Parathyroid adenoma (tissue), 2 donors: ENCODE measurements around the gene CSNK2A1.

Source experiments
- H2AFZ ChIP-seq: fragments of 300-600 bp; sonication (generic); one replicate; pipeline ENCODE4 v1.7.0; 2017; ENCODE audit warnings: antibody characterized with exemption, mild to moderate bottlenecking
- H3K27ac ChIP-seq: fragments of 300-600 bp; sonication (generic); one replicate; pipeline ENCODE4 v1.7.0; 2017
- H3K27me3 ChIP-seq: fragments of 300-600 bp; sonication (generic); one replicate; pipeline ENCODE4 v1.7.0; 2017; ENCODE audit warnings: low read length; ENCODE audit not compliant: control insufficient read depth, insufficient read depth
- H3K36me3 ChIP-seq: fragments of 300-600 bp; sonication (generic); one replicate; pipeline ENCODE4 v1.7.0; 2017; ENCODE audit warnings: low read length; ENCODE audit not compliant: control insufficient read depth, insufficient read depth
- H3K4me1 ChIP-seq: fragments of 300-600 bp; sonication (generic); one replicate; pipeline ENCODE4 v1.7.0; 2017; ENCODE audit warnings: control low read depth
- H3K4me2 ChIP-seq: fragments of 300-600 bp; sonication (generic); one replicate; pipeline ENCODE4 v1.7.0; 2017; ENCODE audit warnings: low read length
- H3K4me3 ChIP-seq: fragments of 300-600 bp; sonication (generic); one replicate; pipeline ENCODE4 v1.7.0; 2017; ENCODE audit warnings: low read depth, low read length
- H3K79me2 ChIP-seq: fragments of 300-600 bp; sonication (generic); one replicate; pipeline ENCODE4 v1.7.0; 2017; ENCODE audit warnings: control low read depth
- H3K9ac ChIP-seq: fragments of 300-600 bp; sonication (generic); one replicate; pipeline ENCODE4 v1.7.0; 2017; ENCODE audit warnings: mild to moderate bottlenecking
- H3K9me3 ChIP-seq: fragments of 300-600 bp; sonication (generic); one replicate; pipeline ENCODE4 v1.7.0; 2017; ENCODE audit warnings: low read length; ENCODE audit not compliant: control insufficient read depth
- TF ChIP-seq, protein P1 (sequence below): fragments of 300-600 bp; sonication (generic); IDR thresholded peaks from one replicate; pipeline ENCODE4 v1.7.0; 2017; ENCODE audit warnings: antibody characterized with exemption, mild to moderate bottlenecking
- donor health status: primary hyperparathyroidism.

The CSNK2A1 gene

DNA sequence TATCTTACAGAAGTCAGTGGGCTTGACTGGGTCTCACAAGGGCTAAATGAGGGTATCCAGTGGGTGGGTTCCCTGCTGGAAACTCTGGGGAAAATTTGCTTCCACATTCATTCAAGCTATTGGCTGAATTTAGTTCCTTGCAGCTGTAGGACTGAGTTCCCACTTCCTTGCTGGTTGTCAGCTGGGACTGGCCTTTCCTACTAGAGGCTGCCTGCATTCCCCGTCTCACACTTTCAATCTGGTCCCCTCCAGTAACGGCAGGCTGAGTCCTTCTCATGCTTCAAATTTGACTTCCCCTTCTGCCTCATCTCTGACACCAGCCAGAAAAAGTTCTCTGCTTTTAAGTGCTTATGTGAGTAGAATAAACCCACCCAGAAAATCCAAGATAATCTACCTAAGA is 4.4 kb downstream of the CSNK2A1 start:
- H2AFZ ChIP-seq: no peak overlapping the region
- peaks cover 18% of the 10 kb centered on the region for H3K4me1 ChIP-seq
- H3K27me3 ChIP-seq: no peaks in the 10 kb centered on the region
- H3K36me3 ChIP-seq: no peaks in the 10 kb centered on the region
- H3K79me2 ChIP-seq: peaks cover 65% of the 10 kb centered on the region
- no peak overlapping the region for H3K4me3 ChIP-seq
- no peak overlapping the region for H3K4me2 ChIP-seq
- no peak overlapping the region for H3K9ac ChIP-seq
- H3K27ac ChIP-seq: no peak overlapping the region
- H3K9me3 ChIP-seq: no peaks in the 10 kb centered on the region
- TF ChIP-seq, protein P1, sequence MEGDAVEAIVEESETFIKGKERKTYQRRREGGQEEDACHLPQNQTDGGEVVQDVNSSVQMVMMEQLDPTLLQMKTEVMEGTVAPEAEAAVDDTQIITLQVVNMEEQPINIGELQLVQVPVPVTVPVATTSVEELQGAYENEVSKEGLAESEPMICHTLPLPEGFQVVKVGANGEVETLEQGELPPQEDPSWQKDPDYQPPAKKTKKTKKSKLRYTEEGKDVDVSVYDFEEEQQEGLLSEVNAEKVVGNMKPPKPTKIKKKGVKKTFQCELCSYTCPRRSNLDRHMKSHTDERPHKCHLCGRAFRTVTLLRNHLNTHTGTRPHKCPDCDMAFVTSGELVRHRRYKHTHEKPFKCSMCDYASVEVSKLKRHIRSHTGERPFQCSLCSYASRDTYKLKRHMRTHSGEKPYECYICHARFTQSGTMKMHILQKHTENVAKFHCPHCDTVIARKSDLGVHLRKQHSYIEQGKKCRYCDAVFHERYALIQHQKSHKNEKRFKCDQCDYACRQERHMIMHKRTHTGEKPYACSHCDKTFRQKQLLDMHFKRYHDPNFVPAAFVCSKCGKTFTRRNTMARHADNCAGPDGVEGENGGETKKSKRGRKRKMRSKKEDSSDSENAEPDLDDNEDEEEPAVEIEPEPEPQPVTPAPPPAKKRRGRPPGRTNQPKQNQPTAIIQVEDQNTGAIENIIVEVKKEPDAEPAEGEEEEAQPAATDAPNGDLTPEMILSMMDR: no peak

DNA sequence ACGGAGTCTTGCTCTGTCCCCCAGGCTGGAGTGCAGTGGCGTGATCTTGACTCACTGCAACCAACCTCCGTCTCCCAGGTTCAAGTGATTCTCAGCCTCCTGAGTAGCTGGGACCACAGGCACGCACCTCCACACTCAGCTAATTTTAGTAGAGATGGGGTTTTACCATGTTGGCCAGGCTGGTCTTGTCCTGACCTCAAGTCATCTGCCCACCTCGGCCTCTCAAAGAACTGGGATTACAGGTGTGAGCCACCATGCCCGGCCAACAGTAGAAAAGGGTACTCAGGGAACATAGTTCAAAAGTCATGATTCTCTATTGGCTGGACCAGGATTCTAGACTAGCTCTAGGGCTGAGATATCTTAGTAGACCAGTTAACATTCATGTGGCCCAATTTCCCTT is 5.6 kb downstream of the CSNK2A1 start:
- Histone ChIP-seq H3K27me3 (no peaks in the 10 kb centered on the region), H3K9ac (no peak overlapping the region), H3K9me3 (no peaks in the 10 kb centered on the region), H3K36me3 (no peaks in the 10 kb centered on the region), H2AFZ (no peak overlapping the region), H3K4me2 (no peak overlapping the region), H3K4me3 (no peak overlapping the region), H3K79me2 (peaks cover 69% of the 10 kb centered on the region), H3K4me1 (peaks cover 16% of the 10 kb centered on the region), H3K27ac (no peak overlapping the region)
- TF ChIP-seq, protein P1: no peak

DNA sequence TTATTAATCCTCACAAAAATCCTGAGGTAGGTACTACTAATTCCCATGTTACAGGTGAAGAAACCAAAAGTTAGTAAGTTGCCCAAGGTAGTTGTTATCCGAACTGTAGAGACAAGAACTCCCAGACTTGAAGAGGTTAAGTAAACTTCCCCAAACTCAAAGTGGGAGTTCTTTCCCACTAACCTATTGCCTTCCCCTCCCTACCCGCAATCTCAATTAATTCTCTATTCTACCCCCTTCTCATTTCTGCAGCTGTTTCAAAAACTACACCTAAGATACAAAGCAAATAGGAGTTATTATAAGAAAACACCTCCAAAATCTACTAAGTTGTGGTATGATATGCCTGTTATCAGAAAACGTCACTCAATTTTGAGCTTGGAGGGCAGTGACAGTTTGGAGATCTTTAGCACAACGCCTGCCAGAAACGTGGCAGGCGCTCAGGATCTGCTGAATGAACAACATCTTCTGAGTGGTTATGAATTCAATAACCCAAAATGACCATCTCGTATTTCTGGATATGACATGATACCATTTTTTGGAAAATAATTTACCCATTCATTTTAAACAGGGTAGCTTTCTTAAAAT is 7.1 kb downstream of the CSNK2A1 start:
- Histone ChIP-seq H3K4me3 (no peak overlapping the region), H3K4me2 (no peak overlapping the region), H3K27me3 (no peaks in the 10 kb centered on the region), H3K9ac (no peak overlapping the region), H3K9me3 (no peaks in the 10 kb centered on the region), H3K4me1 (peaks cover 16% of the 10 kb centered on the region), H3K27ac (no peak overlapping the region), H2AFZ (no peak overlapping the region), H3K79me2 (peaks cover 62% of the 10 kb centered on the region), H3K36me3 (no peaks in the 10 kb centered on the region)
- TF ChIP-seq, protein P1: no peak

DNA sequence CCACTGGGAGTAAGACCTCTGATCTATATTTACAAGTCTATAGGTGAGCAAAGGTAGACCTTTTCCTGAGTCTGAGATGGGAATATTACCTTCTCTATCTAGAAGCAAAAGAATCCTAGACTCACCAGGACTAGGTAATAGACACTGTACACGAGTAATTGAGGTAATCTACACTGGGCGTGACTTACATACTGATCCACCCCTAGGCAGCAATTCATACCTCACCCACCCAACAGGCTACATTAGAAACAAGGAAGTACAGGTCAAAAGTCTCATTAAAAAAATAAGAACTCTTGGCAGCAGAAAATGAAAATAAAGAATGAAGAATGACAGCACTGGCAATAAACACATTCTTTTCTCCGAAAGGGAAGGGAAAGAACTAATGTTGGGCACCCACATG is 7.6 kb downstream of the CSNK2A1 start:
- H3K9ac ChIP-seq: no peak overlapping the region

More for the DNA sequence above, 7.6 kb downstream of the CSNK2A1 start:
- no peak overlapping the region for H3K27ac ChIP-seq
- no peaks in the 10 kb centered on the region for H3K27me3 ChIP-seq
- TF ChIP-seq, protein P1: no peak
- H3K4me1 ChIP-seq: peaks cover 13% of the 10 kb centered on the region
- H3K36me3 ChIP-seq: no peaks in the 10 kb centered on the region
- no peaks in the 10 kb centered on the region for H3K9me3 ChIP-seq
- no peak overlapping the region for H3K4me3 ChIP-seq
- no peak overlapping the region for H3K4me2 ChIP-seq
- H2AFZ ChIP-seq: no peak overlapping the region
- H3K79me2 ChIP-seq: peaks cover 60% of the 10 kb centered on the region
